ENCODE results near the gene LEFTY1.

DNA sequence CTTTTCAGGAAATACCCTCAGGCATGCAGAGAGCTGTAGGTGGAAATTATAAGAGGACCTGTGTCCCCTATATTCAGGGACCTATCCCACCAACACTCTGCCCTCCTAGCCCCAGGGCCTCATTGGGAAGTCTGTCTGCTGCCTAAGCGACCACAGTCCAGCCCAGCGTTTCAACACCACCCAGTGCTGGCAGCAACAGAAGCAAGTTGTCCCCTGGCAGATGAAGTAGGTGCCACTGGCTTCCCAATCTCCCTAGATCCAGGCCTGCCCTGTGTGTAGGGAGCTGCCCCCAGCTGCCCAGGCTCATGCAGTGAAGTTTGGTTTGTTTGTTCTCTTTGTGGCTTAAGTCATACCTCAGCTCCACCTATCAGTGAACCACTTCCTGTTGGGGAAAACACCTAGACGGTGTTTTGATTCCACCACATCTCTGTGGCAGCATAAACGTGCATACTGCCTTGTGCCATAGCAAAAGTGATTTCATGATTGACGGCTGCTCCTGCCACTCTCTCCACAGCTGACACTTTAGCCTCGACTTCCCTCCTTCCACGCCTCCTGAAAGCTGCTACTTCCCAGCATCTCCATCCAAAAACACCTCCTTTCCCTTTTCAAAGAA lies 8.1 kb upstream of the LEFTY1 start:
- TF ChIP-seq, protein P1, sequence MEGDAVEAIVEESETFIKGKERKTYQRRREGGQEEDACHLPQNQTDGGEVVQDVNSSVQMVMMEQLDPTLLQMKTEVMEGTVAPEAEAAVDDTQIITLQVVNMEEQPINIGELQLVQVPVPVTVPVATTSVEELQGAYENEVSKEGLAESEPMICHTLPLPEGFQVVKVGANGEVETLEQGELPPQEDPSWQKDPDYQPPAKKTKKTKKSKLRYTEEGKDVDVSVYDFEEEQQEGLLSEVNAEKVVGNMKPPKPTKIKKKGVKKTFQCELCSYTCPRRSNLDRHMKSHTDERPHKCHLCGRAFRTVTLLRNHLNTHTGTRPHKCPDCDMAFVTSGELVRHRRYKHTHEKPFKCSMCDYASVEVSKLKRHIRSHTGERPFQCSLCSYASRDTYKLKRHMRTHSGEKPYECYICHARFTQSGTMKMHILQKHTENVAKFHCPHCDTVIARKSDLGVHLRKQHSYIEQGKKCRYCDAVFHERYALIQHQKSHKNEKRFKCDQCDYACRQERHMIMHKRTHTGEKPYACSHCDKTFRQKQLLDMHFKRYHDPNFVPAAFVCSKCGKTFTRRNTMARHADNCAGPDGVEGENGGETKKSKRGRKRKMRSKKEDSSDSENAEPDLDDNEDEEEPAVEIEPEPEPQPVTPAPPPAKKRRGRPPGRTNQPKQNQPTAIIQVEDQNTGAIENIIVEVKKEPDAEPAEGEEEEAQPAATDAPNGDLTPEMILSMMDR (conservative IDR thresholded peaks at IDR 0.05 in 1 of 2, IDR thresholded peaks at IDR 0.05 in 1 of 2; ENCODE audit: extremely low read depth in 1 of 2, insufficient read depth in 1 of 2, low read depth in 1 of 2, low read length in 2 of 2), result no peak
- TF ChIP-seq EZH2 (IDR thresholded peaks at IDR 0.05; ENCODE audit: borderline replicate concordance, low read length), result no peak

Data from mammary epithelial cell (primary cell).